Heart left ventricle (tissue), 16 donors: ENCODE measurements around the gene TAF11L7. TPM values are rescaled to one million over a fixed set of nuclear protein-coding genes. Genes with fewer than 3 reads are reported as not detected.
"Not testable (repeated sequence)": the region's sequence is repeated elsewhere in the genome, so short reads cannot be mapped to it uniquely, and the experiment has no call there.

Source experiments
- ATAC-seq, 4 donors: fragments of 200-7000 bp; cut with Tn5 transposase; one replicate each; pipeline ENCODE4 v1.9.1; 2020 to 2022; ENCODE audit warnings: moderate library complexity in 4 of 4, mild to moderate bottlenecking in 3 of 4, moderate number of reproducible peaks in 1 of 4
- DNase-seq, 5 donors: peaks; one replicate each; pipeline ENCODE4 v3.0.0-alpha.2; 2020
- H3K27ac ChIP-seq, 12 donors: fragments of 200-600 bp; sonication (generic) in 4 of 12; one replicate each; pipeline versions ENCODE4 v1.5.0 to v1.8.0; 2016 to 2022; ENCODE audit warnings: mild to moderate bottlenecking in 2 of 12
- H3K27me3 ChIP-seq, 9 donors: fragments of 200-600 bp; sonication (generic) in 2 of 9; one replicate each; pipeline versions ENCODE4 v1.5.1 to v1.8.0; 2016 to 2022; ENCODE audit warnings: mild to moderate bottlenecking in 3 of 9
- H3K36me3 ChIP-seq, 9 donors: fragments of 200-600 bp; sonication (generic) in 2 of 9; one replicate each; pipeline versions ENCODE4 v1.5.0 to v1.8.0; 2018 to 2022; ENCODE audit warnings: mild to moderate bottlenecking in 2 of 9
- H3K4me1 ChIP-seq, 12 donors: fragments of 200-600 bp; sonication (generic) in 4 of 12; one replicate each; pipeline versions ENCODE4 v1.5.0 to v1.8.0; 2016 to 2022; ENCODE audit warnings: mild to moderate bottlenecking in 3 of 12
- H3K4me3 ChIP-seq, 12 donors: fragments of 200-600 bp; sonication (generic) in 4 of 12; one replicate each; pipeline versions ENCODE4 v1.5.0 to v1.8.0; 2017 to 2022; ENCODE audit warnings: mild to moderate bottlenecking in 9 of 12, moderate library complexity in 4 of 12
- H3K9me3 ChIP-seq, 12 donors: fragments of 200-600 bp; sonication (generic) in 4 of 12; one replicate each; pipeline versions ENCODE4 v1.5.0 to v1.8.0; 2016 to 2022; ENCODE audit warnings: mild to moderate bottlenecking in 1 of 12
- CTCF ChIP-seq, 12 donors: fragments of 200-600 bp; sonication (generic) in 4 of 12; IDR thresholded peaks; one replicate each; pipeline versions ENCODE4 v1.5.0 to v1.8.0; 2018 to 2022; ENCODE audit warnings: antibody characterized with exemption in 12 of 12, mild to moderate bottlenecking in 5 of 12
- POLR2A ChIP-seq, 2 donors: fragments of 450-650 bp; IDR thresholded peaks; one replicate each; pipeline ENCODE4 v1.6.1; 2017; ENCODE audit warnings: antibody characterized with exemption in 2 of 2, mild to moderate bottlenecking in 2 of 2, moderate library complexity in 2 of 2
- WGBS, 4 donors: extraction: QIAGEN DNeasy Blood & Tissue Kit in 2 of 4; methylation state at CpG; one replicate each; pipeline versions ENCODE4 v1.1.5 to v1.1.7; 2013 to 2018; 5-methylcytosine and 5-hydroxymethylcytosine counted together
- intact Hi-C, 10 donors: fragments of 100-400 bp; cut with DNase I; formaldehyde crosslinking; loops; one replicate each; pipeline versions ENCODE4 v1.11.1 to v1.14.2; 2022
- long read RNA-seq, 3 donors: library from polyadenylated mRNA; unstranded; transcript quantifications; one replicate each; pipeline ENCODE4 v2.0.0, GENCODE V29; 2020 to 2021
- polyA plus RNA-seq, 2 donors: library from polyadenylated mRNA; stranded (reverse); fragments of 200-250 nt; gene quantifications; one replicate each; pipeline ENCODE4 v1.2.3, GENCODE V29; 2013
- total RNA-seq, 9 donors: library from RNA; depleted of rRNA in 2 of 9; stranded (reverse); fragments of >200 nt in 2 of 9; fragmentation: NEBNext Ultra II Directional in 3 of 9; extraction: Animal tissue kit (Norgen Biotek cat#: 25700) in 3 of 9; gene quantifications; one replicate each; pipeline versions ENCODE4 v1.1.0 to v1.2.4, GENCODE V29; 2016 to 2023
- donor health status: ischemic (EF 13 %, LVEDD 7.1; RV severe dilation, severe dysfunction).
- donor health status: healthy with polysubstance abuse.
- donor health status: DM: no; HTN: yes; CAD: no.
- donor health status: DM: no; HTN: no; CAD: no.
- donor health status: ischemic (EF 25% LVEDD 6.9; RV normal size, moderate dysfunction).
- donor health status: ischemic (EF 25% LVEDD 5.7; RV mildly dilated, moderate dysfunction).
- donor health status: healthy.
- donor health status: DM: yes; HTN: yes; CAD: no.
- donor health status: ischemic (EF 35%, LVEDD 5.7; RV mildly dilated, moderate dysfunction).
- donor health status: nonischemic (EF 11% LVEDD 7.7; RV severe dilation, severe dysfunction).
- donor health status: DM: yes; HTN: yes; CAD: no.
- donor health status: PGD.
- donor health status: ischemic (EF 29% LVEDD 5.4; RV normal size, mild dysfunction).
- donor health status: nonischemic (EF 23%, LVEDD 6.1; RV moderate dilation, normal function).

Gene TAF11L7
- not detected for total RNA-seq
- polyA plus RNA-seq: not detected
- long read RNA-seq, donor 1: 0 reads
- long read RNA-seq, donor 2: 0 reads
- long read RNA-seq, donor 3: 0 reads

GRCh38 chr5:17585658-17586057, at the start of gene TAF11L7:
Gene TAF11L7 (minus strand): TSS chr5:17585758.
- ATAC-seq, H3K36me3 ChIP-seq, H3K27me3 ChIP-seq, DNase-seq, H3K27ac ChIP-seq, H3K4me1 ChIP-seq, H3K9me3 ChIP-seq, H3K4me3 ChIP-seq, intact Hi-C loops: not testable (repeated sequence)
- no CpG with 5 or more reads among the region's 16 CpGs for WGBS, 4 donors

GRCh38 chr5:17634160-17634559, 48.6 kb upstream of the TAF11L7 start, which contains the start of gene TAF11L14:
Gene TAF11L14 (plus strand): TSS chr5:17634460.
- Histone ChIP-seq H3K27ac (no peak within 1 kb of the TSS), H3K27me3 (no peaks in the 10 kb centered on the region), H3K4me3 (no peak within 1 kb of the TSS), H3K9me3 (no peaks in the 10 kb centered on the region), H3K4me1 (no peaks in the 10 kb centered on the region), H3K36me3 (no peaks in the 10 kb centered on the region)
- 81 to 90% (median 85%) methylated on average over 5 of the region's 5 CpGs for WGBS, 4 donors
- TF ChIP-seq POLR2A (IDR thresholded peaks at IDR 0.05) (no peak), CTCF (IDR thresholded peaks at IDR 0.05) (no peak)
- intact Hi-C loops: no loop called here
- DNase-seq: no peak
- ATAC-seq: no peak

- H3K4me1 ChIP-seq, H3K9me3 ChIP-seq, H3K4me3 ChIP-seq, intact Hi-C loops, H3K36me3 ChIP-seq, H3K27me3 ChIP-seq, DNase-seq, ATAC-seq, H3K27ac ChIP-seq: not testable (repeated sequence)
- WGBS, 4 donors: 76 to 100% (median 82%) methylated on average over 1 to 9 of the region's 12 CpGs
These were observed 46.2 kb upstream of the TAF11L7 start, which contains the start of gene TAF11L13 for GRCh38 chr5:17631788-17632187. Gene TAF11L13 (plus strand): TSS chr5:17632088.

- intact Hi-C loops: no loop called here
- no peak for TF ChIP-seq POLR2A (IDR thresholded peaks at IDR 0.05)
- no peak for TF ChIP-seq CTCF (IDR thresholded peaks at IDR 0.05)
- Histone ChIP-seq H3K9me3 (no peaks in the 10 kb centered on the region), H3K27me3 (no peaks in the 10 kb centered on the region), H3K27ac (no peak overlapping the region), H3K4me1 (no peaks in the 10 kb centered on the region), H3K4me3 (no peak overlapping the region), H3K36me3 (no peaks in the 10 kb centered on the region)
- ATAC-seq: no peak
- no peak for DNase-seq
- 80 to 90% (median 86%) methylated on average over 6 to 11 of the region's 11 CpGs for WGBS, 4 donors
These were observed 40.1 kb upstream of the TAF11L7 start for GRCh38 chr5:17625686-17626085.

GRCh38 chr5:17620627-17621026, 35.1 kb upstream of the TAF11L7 start:
- peaks cover 0 to 4% (median 0%) of the 10 kb centered on the region in 12 donors for H3K9me3 ChIP-seq
- H3K27me3 ChIP-seq: no peaks in the 10 kb centered on the region
- DNase-seq (no peak), ATAC-seq (no peak)
- no peaks in the 10 kb centered on the region for H3K36me3 ChIP-seq
- intact Hi-C loops: no loop called here
- H3K4me1 ChIP-seq: no peaks in the 10 kb centered on the region
- H3K4me3 ChIP-seq: no peak overlapping the region
- H3K27ac ChIP-seq: no peak overlapping the region
- TF ChIP-seq CTCF (IDR thresholded peaks at IDR 0.05): peak in 1 of 12 donors; percentile 12
- TF ChIP-seq POLR2A (IDR thresholded peaks at IDR 0.05): no peak
- WGBS, 4 donors: 80 to 100% (median 86%) methylated on average over 1 to 17 of the region's 17 CpGs
